Measurements from ENCODE around the gene PSENEN. TPM values are rescaled to one million over a fixed set of nuclear protein-coding genes. Genes with fewer than 3 reads are reported as not detected.
A peak's percentile ranks its signal among the peaks of the same experiment; 100 is the strongest.

Gene PSENEN
- total and polyA plus RNA-seq, 7 donors: 34.7 to 116 (median 41.0) TPM

- H3K9me3 ChIP-seq: no peaks in the 10 kb centered on the region
- no peak for DNase-seq
- peaks cover 0 to 42% of the 10 kb centered on the region in 2 donors for H3K36me3 ChIP-seq (ENCODE audit: insufficient read depth in 1 of 2, low read depth in 1 of 2)
- TF ChIP-seq, protein P1, sequence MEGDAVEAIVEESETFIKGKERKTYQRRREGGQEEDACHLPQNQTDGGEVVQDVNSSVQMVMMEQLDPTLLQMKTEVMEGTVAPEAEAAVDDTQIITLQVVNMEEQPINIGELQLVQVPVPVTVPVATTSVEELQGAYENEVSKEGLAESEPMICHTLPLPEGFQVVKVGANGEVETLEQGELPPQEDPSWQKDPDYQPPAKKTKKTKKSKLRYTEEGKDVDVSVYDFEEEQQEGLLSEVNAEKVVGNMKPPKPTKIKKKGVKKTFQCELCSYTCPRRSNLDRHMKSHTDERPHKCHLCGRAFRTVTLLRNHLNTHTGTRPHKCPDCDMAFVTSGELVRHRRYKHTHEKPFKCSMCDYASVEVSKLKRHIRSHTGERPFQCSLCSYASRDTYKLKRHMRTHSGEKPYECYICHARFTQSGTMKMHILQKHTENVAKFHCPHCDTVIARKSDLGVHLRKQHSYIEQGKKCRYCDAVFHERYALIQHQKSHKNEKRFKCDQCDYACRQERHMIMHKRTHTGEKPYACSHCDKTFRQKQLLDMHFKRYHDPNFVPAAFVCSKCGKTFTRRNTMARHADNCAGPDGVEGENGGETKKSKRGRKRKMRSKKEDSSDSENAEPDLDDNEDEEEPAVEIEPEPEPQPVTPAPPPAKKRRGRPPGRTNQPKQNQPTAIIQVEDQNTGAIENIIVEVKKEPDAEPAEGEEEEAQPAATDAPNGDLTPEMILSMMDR (IDR thresholded peaks at IDR 0.05): no peak
- no peak overlapping the region for H3K4me3 ChIP-seq
- H3K27ac ChIP-seq: no peak overlapping the region
- intact Hi-C loops (cut with DNase I): loop anchor here in 1 of 2 donors (1.0 kb wide), 1 partner anchor 48 kb away; no protein-coding TSS in a partner anchor
- no peaks in the 10 kb centered on the region for H3K27me3 ChIP-seq (ENCODE audit: insufficient read depth in 3 of 3, low read length in 2 of 3)
- ATAC-seq: no peak
- no peaks in the 10 kb centered on the region for H3K4me1 ChIP-seq
- WGBS, 3 donors: 71 to 77% (median 76%) methylated on average over 7 to 9 of the region's 9 CpGs
Observed at GRCh38 chr19:35781650-35782049, 36.2 kb downstream of the PSENEN start.

GRCh38 chr19:35782589-35782988, 37.1 kb downstream of the PSENEN start:
- ATAC-seq (no peak), DNase-seq (no peak)
- Histone ChIP-seq H3K27ac (no peak overlapping the region), H3K4me1 (no peaks in the 10 kb centered on the region), H3K4me3 (no peak overlapping the region), H3K27me3 (ENCODE audit: insufficient read depth in 3 of 3, low read length in 2 of 3) (no peaks in the 10 kb centered on the region), H3K9me3 (no peaks in the 10 kb centered on the region), H3K36me3 (ENCODE audit: insufficient read depth in 1 of 2, low read depth in 1 of 2) (peaks cover 0 to 42% of the 10 kb centered on the region in 2 donors)
- TF ChIP-seq, protein P1 (IDR thresholded peaks at IDR 0.05): no peak
- intact Hi-C loops (cut with DNase I): loop anchor here in 1 of 2 donors (1.0 kb wide), 1 partner anchor 47 kb away; no protein-coding TSS in a partner anchor
- WGBS, 3 donors: 94 to 98% (median 95%) methylated on average over 12 of the region's 12 CpGs

GRCh38 chr19:35783469-35784434, 38.3 kb downstream of the PSENEN start:
- Histone ChIP-seq H3K9me3 (no peaks in the 10 kb centered on the region), H3K27me3 (ENCODE audit: insufficient read depth in 3 of 3, low read length in 2 of 3) (no peaks in the 10 kb centered on the region), H3K27ac (no peak overlapping the region), H3K4me1 (no peaks in the 10 kb centered on the region), H3K36me3 (ENCODE audit: insufficient read depth in 1 of 2, low read depth in 1 of 2) (peaks cover 0 to 37% of the 10 kb centered on the region in 2 donors), H3K4me3 (no peak overlapping the region)
- whole genome bisulfite sequencing, 3 donors: 80 to 83% (median 82%) methylated on average over 24 to 28 of the region's 28 CpGs
- TF ChIP-seq, protein P1 (IDR thresholded peaks at IDR 0.05): no peak
- peak in 1 of 4 donors; percentile 19 for ATAC-seq
- intact Hi-C loops (cut with DNase I): no loop called here
- no peak for DNase-seq

GRCh38 chr19:35784503-35785338, 39.3 kb downstream of the PSENEN start:
- H3K4me3 ChIP-seq: no peak overlapping the region
- ATAC-seq (no peak), DNase-seq (no peak)
- H3K36me3 ChIP-seq (ENCODE audit: insufficient read depth in 1 of 2, low read depth in 1 of 2): peaks cover 0 to 29% of the 10 kb centered on the region in 2 donors
- intact Hi-C loops (cut with DNase I): no loop called here
- H3K9me3 ChIP-seq: no peaks in the 10 kb centered on the region
- TF ChIP-seq, protein P1 (IDR thresholded peaks at IDR 0.05): no peak
- WGBS, 3 donors: 80 to 86% (median 81%) methylated on average over 41 to 45 of the region's 45 CpGs
- no peaks in the 10 kb centered on the region for H3K27me3 ChIP-seq (ENCODE audit: insufficient read depth in 3 of 3, low read length in 2 of 3)
- no peak overlapping the region for H3K27ac ChIP-seq
- no peaks in the 10 kb centered on the region for H3K4me1 ChIP-seq

All from psoas muscle (tissue), 8 donors.